Right lobe of liver (tissue), 6 donors: Measurements from ENCODE around the gene ICOS. TPM values are rescaled to one million over a fixed set of nuclear protein-coding genes. Genes with fewer than 3 reads are reported as not detected.
A peak's percentile ranks its signal among the peaks of the same experiment; 100 is the strongest.

ENCODE experiments used
- ATAC-seq, 4 donors: fragments of 200-7000 bp; cut with Tn5 transposase; one replicate each; pipeline ENCODE4 v1.9.1; 2020; ENCODE audit warnings: mild to moderate bottlenecking in 4 of 4, moderate library complexity in 4 of 4
- DNase-seq, 3 donors: peaks; one replicate each; pipeline ENCODE4 v3.0.0-alpha.2; 2020
- H3K27ac ChIP-seq, 3 donors: fragments of 200-600 bp; one replicate each; pipeline ENCODE4 v1.8.0; 2022
- H3K27me3 ChIP-seq, 2 donors: fragments of 200-600 bp; one replicate each; pipeline ENCODE4 v1.8.0; 2022
- H3K36me3 ChIP-seq, 4 donors: fragments of 200-600 bp; sonication (generic) in 1 of 4; one replicate each; pipeline versions ENCODE4 v1.5.1 to v1.8.0; 2017 to 2022; ENCODE audit warnings: control low read depth in 1 of 4
- H3K4me1 ChIP-seq, 4 donors: fragments of 200-600 bp; sonication (generic) in 1 of 4; one replicate each; pipeline versions ENCODE4 v1.5.1 to v1.8.0; 2017 to 2022; ENCODE audit warnings: control low read depth in 1 of 4
- H3K4me3 ChIP-seq, 3 donors: fragments of 200-600 bp; one replicate each; pipeline ENCODE4 v1.8.0; 2022
- H3K9me3 ChIP-seq, 4 donors: fragments of 200-600 bp; sonication (generic) in 1 of 4; one replicate each; pipeline versions ENCODE4 v1.5.1 to v1.8.0; 2017 to 2022; ENCODE audit warnings: control low read depth in 1 of 4
- POLR2A ChIP-seq: fragments of 450-650 bp; IDR thresholded peaks from one replicate; pipeline ENCODE4 v1.6.1; 2017; ENCODE audit warnings: antibody characterized with exemption, mild to moderate bottlenecking
- WGBS: methylation state at CpG from one replicate; pipeline ENCODE4 v1.1.6; 2018; ENCODE audit warnings: low coverage, low lambda C conversion rate; ENCODE audit not compliant: insufficient coverage; ENCODE audit errors: missing lambda C conversion rate; 5-methylcytosine and 5-hydroxymethylcytosine counted together
- intact Hi-C, 2 donors: fragments of 100-400 bp; cut with DNase I; formaldehyde crosslinking; loops; one replicate each; pipeline versions ENCODE4 v1.11.2 to v1.14.1; 2022
- total RNA-seq, 6 experiments: library from RNA; depleted of rRNA in 2 of 6; stranded (reverse); fragments of >200 nt in 2 of 6; fragmentation: NEBNext Ultra II Directional in 3 of 6; extraction: Animal tissue kit (Norgen Biotek cat#: 25700) in 3 of 6; gene quantifications; one replicate each; pipeline versions ENCODE4 v1.1.0 to v1.2.4, GENCODE V29; 2016 to 2023
- TF ChIP-seq, protein P1 (sequence below), 4 donors: fragments of 200-600 bp in 3 of 4; fragments of 450-650 bp in 1 of 4; IDR thresholded peaks; one replicate each; pipeline versions ENCODE4 v1.5.1 to v1.8.0; 2016 to 2022; ENCODE audit warnings: antibody characterized with exemption in 4 of 4, mild to moderate bottlenecking in 2 of 4
- donor health status: DM: no; HTN: yes; CAD: no.
- donor health status: DM: no; HTN: no; CAD: no.
- donor health status: DM: no; HTN: no; CAD: no.
- donor health status: DM: no; HTN: yes; CAD: no.
- donor health status: DM: no; HTN: yes; CAD: no.

The ICOS gene
- total RNA-seq, 6 experiments from 2014 or later, result 0.31 TPM; not detected in 4

DNA sequence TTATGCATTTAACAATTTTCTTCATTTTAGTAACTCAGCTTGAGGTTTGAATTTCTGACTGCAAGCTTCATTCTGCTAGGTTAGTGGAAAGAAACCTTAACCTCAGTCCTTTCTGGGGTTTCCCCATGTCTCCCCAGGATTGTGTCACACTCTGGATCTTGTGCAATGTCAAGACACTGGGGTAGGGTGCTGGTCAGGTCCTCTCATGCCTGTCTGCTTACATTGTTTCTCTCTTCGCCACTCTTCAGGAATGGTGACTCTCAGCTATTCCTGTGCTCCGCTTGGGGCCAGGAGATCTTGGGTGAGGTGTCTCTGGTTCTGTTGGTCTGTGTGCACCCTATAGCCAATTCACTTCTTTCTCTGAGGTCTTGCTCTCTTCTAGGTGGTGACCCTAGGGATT is 45.1 kb upstream of the ICOS start:
- no peak for TF ChIP-seq POLR2A
- TF ChIP-seq, protein P1, sequence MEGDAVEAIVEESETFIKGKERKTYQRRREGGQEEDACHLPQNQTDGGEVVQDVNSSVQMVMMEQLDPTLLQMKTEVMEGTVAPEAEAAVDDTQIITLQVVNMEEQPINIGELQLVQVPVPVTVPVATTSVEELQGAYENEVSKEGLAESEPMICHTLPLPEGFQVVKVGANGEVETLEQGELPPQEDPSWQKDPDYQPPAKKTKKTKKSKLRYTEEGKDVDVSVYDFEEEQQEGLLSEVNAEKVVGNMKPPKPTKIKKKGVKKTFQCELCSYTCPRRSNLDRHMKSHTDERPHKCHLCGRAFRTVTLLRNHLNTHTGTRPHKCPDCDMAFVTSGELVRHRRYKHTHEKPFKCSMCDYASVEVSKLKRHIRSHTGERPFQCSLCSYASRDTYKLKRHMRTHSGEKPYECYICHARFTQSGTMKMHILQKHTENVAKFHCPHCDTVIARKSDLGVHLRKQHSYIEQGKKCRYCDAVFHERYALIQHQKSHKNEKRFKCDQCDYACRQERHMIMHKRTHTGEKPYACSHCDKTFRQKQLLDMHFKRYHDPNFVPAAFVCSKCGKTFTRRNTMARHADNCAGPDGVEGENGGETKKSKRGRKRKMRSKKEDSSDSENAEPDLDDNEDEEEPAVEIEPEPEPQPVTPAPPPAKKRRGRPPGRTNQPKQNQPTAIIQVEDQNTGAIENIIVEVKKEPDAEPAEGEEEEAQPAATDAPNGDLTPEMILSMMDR (IDR thresholded peaks at IDR 0.05), result no peak
- intact Hi-C loops, result no loop called here
- H3K4me3 ChIP-seq, result no peak overlapping the region
- H3K9me3 ChIP-seq, result no peaks in the 10 kb centered on the region
- no peaks in the 10 kb centered on the region for H3K27me3 ChIP-seq
- H3K36me3 ChIP-seq, result no peaks in the 10 kb centered on the region
- no peak overlapping the region for H3K27ac ChIP-seq
- peak; percentile 48 to 74 (median 50) for ATAC-seq
- 78% methylated on average over 2 of the region's 2 CpGs for WGBS
- no peaks in the 10 kb centered on the region for H3K4me1 ChIP-seq
- no peak for DNase-seq

DNA sequence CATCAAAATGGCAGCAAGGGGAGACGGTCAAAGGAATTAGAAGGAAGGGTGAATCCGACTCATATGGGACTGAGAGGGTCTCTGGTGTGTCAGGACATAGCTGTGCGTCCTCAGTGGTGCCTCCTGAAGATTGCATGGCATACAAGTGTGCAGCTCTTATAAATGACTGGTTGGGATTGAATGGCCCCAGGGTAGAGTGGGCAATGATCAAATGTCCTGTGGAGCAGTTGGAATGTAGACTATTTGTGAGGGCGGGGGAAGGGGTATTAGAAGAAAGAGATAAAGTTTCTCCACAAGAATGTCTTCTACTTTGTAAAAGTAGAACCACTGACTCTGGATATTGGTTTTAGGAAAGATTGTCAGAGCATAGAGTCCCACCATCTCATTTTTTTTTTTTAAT is 44.4 kb upstream of the ICOS start:
- ATAC-seq, result no peak
- H3K4me1 ChIP-seq, result no peaks in the 10 kb centered on the region
- no peak overlapping the region for H3K27ac ChIP-seq
- no peak overlapping the region for H3K4me3 ChIP-seq
- H3K36me3 ChIP-seq, result no peaks in the 10 kb centered on the region
- 76% methylated on average over 4 of the region's 4 CpGs for WGBS
- H3K27me3 ChIP-seq, result no peaks in the 10 kb centered on the region
- no peak for DNase-seq
- intact Hi-C loops, result no loop called here
- H3K9me3 ChIP-seq, result no peaks in the 10 kb centered on the region
- TF ChIP-seq POLR2A, result no peak
- TF ChIP-seq, protein P1 (IDR thresholded peaks at IDR 0.05), result no peak

DNA sequence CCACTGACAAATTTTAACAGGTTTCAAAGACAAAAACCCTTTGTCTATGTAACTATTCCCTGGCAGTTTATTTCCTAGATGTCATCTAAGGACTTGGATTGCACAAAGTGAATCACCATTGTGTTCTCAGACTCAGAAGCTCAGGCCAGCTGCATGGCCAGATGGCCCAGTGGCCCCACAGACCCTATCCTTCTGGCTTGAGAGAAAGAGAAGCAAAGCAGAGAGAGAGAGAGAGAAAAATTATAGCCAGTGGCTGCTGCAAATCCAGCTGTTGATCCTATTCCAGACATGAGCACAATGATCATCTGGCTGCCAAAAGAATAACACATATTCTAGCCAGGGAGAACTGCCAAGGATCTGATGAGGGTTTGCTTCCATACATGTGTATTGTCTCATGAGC is 43.2 kb upstream of the ICOS start:
- no peak overlapping the region for H3K27ac ChIP-seq

DNA sequence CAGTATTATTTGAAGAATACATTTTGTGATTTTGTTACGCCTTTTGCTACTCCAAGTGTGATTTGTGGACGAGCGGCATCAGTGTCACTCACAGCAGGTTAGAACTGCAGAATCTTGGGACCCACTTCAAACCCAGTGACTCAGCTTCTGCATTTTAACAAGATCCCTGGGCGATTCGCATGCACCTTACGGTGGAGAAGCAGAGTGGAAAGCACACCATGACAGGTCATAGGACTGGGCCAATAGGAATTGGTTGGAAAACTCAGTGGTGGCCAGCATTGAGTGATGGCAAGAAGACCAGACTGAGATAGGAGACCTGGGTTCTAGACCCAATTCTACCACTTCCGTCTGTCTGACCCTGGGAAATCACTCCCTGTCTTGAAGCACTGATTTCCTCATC is 42.7 kb upstream of the ICOS start:
- DNase-seq, result no peak
- no peak for TF ChIP-seq POLR2A
- TF ChIP-seq, protein P1 (IDR thresholded peaks at IDR 0.05), result no peak
- Histone ChIP-seq H3K4me3 (no peak overlapping the region), H3K9me3 (no peaks in the 10 kb centered on the region), H3K36me3 (no peaks in the 10 kb centered on the region), H3K27ac (no peak overlapping the region), H3K4me1 (no peaks in the 10 kb centered on the region), H3K27me3 (no peaks in the 10 kb centered on the region)
- WGBS, result 89% methylated on average over 7 of the region's 7 CpGs
- ATAC-seq, result no peak
- intact Hi-C loops, result no loop called here

More for the DNA sequence above, 43.2 kb upstream of the ICOS start:
- Histone ChIP-seq H3K36me3 (no peaks in the 10 kb centered on the region), H3K4me3 (no peak overlapping the region), H3K4me1 (no peaks in the 10 kb centered on the region), H3K27me3 (no peaks in the 10 kb centered on the region), H3K9me3 (no peaks in the 10 kb centered on the region)
- TF ChIP-seq, protein P1 (IDR thresholded peaks at IDR 0.05), result no peak
- no peak for TF ChIP-seq POLR2A
- ATAC-seq (no peak), DNase-seq (no peak)
- intact Hi-C loops, result no loop called here

DNA sequence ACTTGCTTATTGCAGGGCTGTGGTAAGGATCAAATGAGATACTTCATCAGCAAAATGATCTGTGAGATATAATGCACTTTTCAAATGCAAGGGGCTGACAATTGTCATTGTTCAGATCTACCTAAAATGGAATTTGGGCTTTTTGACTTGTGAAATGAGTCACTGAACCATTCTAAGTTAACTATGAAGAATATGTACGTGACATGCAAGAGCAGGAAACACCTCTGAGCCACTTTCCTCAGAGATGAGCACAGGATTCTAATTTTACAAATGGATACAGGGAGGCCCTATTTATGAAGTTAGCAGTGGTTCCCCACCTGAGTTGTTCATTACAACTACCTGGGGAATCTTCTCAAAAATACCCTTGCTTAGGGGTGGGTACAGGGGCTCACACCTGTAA is 42.3 kb upstream of the ICOS start:
- WGBS, result 78% methylated on average over 1 of the region's 1 CpG
- Histone ChIP-seq H3K4me3 (no peak overlapping the region), H3K36me3 (no peaks in the 10 kb centered on the region), H3K27me3 (no peaks in the 10 kb centered on the region), H3K9me3 (no peaks in the 10 kb centered on the region), H3K4me1 (no peaks in the 10 kb centered on the region), H3K27ac (no peak overlapping the region)
- intact Hi-C loops, result no loop called here
- DNase-seq (no peak), ATAC-seq (no peak)
- TF ChIP-seq, protein P1 (IDR thresholded peaks at IDR 0.05), result no peak
- no peak for TF ChIP-seq POLR2A
